Upper lobe of left lung (tissue), 6 donors: ENCODE results near the gene SDK2. TPM values are rescaled to one million over a fixed set of nuclear protein-coding genes. Genes with fewer than 3 reads are reported as not detected.

Experiments
- ATAC-seq, 2 donors: fragments of 200-7000 bp; cut with Tn5 transposase; one replicate each; pipeline ENCODE4 v1.9.1; 2022; ENCODE audit warnings: mild to moderate bottlenecking in 2 of 2, moderate library complexity in 2 of 2; ENCODE audit not compliant: low FRiP score in 2 of 2
- DNase-seq, 2 donors: peaks; one replicate each; pipeline ENCODE4 v3.0.0-alpha.2; 2019 to 2020
- H3K27ac ChIP-seq, 4 donors: fragments of 200-600 bp; sonication (generic); one replicate each; pipeline ENCODE4 v1.5.1; 2016 to 2019
- H3K27me3 ChIP-seq, 4 donors: fragments of 200-600 bp; sonication (generic); one replicate each; pipeline ENCODE4 v1.5.1; 2017 to 2019
- H3K36me3 ChIP-seq, 4 donors: fragments of 200-600 bp; sonication (generic); one replicate each; pipeline ENCODE4 v1.5.1; 2016 to 2019
- H3K4me1 ChIP-seq, 4 donors: fragments of 200-600 bp; sonication (generic); one replicate each; pipeline ENCODE4 v1.5.1; 2018 to 2019
- H3K4me3 ChIP-seq, 4 donors: fragments of 200-600 bp; sonication (generic); one replicate each; pipeline ENCODE4 v1.5.1; 2017 to 2019; ENCODE audit warnings: mild to moderate bottlenecking in 2 of 4, moderate library complexity in 1 of 4
- H3K9me3 ChIP-seq, 4 donors: fragments of 200-600 bp; sonication (generic); one replicate each; pipeline ENCODE4 v1.5.1; 2018 to 2019
- CTCF ChIP-seq, 6 experiments: fragments of 450-650 bp in 4 of 6; fragments of 200-600 bp in 2 of 6; sonication (generic) in 2 of 6; IDR thresholded peaks; one replicate each; pipeline ENCODE4 v1.5.1; 2016 to 2019; ENCODE audit warnings: antibody characterized with exemption in 6 of 6
- EP300 ChIP-seq, 4 donors: sonication (generic); formaldehyde crosslinking; IDR thresholded peaks; one replicate each; pipeline ENCODE4 v1.5.1; 2017; ENCODE audit warnings: antibody characterized with exemption in 4 of 4, control low read depth in 2 of 4
- POLR2A ChIP-seq, 4 donors: fragments of 450-650 bp; IDR thresholded peaks; one replicate each; pipeline ENCODE4 v1.5.1; 2016 to 2017; ENCODE audit warnings: antibody characterized with exemption in 4 of 4, mild to moderate bottlenecking in 2 of 4
- POLR2AphosphoS5 ChIP-seq, 2 donors: sonication (generic); formaldehyde crosslinking; IDR thresholded peaks; one replicate each; pipeline ENCODE4 v1.5.1; 2017; ENCODE audit warnings: antibody characterized with exemption in 2 of 2
- WGBS, 2 donors: methylation state at CpG; one replicate each; pipeline ENCODE4 v1.1.5; 2017 to 2018; 5-methylcytosine and 5-hydroxymethylcytosine counted together
- total RNA-seq, 6 donors: library from RNA; depleted of rRNA in 4 of 6; stranded (reverse); fragments of >200 nt in 4 of 6; gene quantifications; one replicate each; pipeline versions ENCODE4 v1.1.0 to v1.2.1, GENCODE V29; 2016 to 2021
- donor health status: DM: no; HTN: no; CAD: no; lungs with moderate emphysema.
- donor health status: DM: no; HTN: yes; CAD: no; lungs with severe emphysema.

The SDK2 gene
- total RNA-seq, 6 donors from 2014 or later = 1.2 to 7.3 (median 2.9) TPM

GRCh38 chr17:73552300-73553048, 91.8 kb downstream of the SDK2 start:
- WGBS, 2 donors = 66 to 82% methylated on average over 30 of the region's 30 CpGs
- Histone ChIP-seq H3K4me1 (peaks cover 0 to 32% (median 10%) of the 10 kb centered on the region in 4 donors), H3K4me3 (peak overlapping the region in 2 of 4 donors; percentile 14 to 29), H3K27ac (no peak overlapping the region), H3K36me3 (no peaks in the 10 kb centered on the region), H3K9me3 (no peaks in the 10 kb centered on the region), H3K27me3 (no peaks in the 10 kb centered on the region)
- peak in 1 of 2 donors; percentile 67 for DNase-seq
- ATAC-seq = peak in 1 of 2 donors; percentile 51
- TF ChIP-seq EP300 (IDR thresholded peaks at IDR 0.05) = no peak
- no peak for TF ChIP-seq POLR2A (IDR thresholded peaks at IDR 0.05)
- TF ChIP-seq CTCF (IDR thresholded peaks at IDR 0.05) = no peak
- no peak for TF ChIP-seq POLR2AphosphoS5 (IDR thresholded peaks at IDR 0.05)

GRCh38 chr17:73551759-73552158, 92.5 kb downstream of the SDK2 start:
- ATAC-seq = no peak
- Histone ChIP-seq H3K27ac (no peak overlapping the region), H3K4me1 (peaks cover 0 to 38% (median 10%) of the 10 kb centered on the region in 4 donors), H3K27me3 (no peaks in the 10 kb centered on the region), H3K9me3 (no peaks in the 10 kb centered on the region), H3K4me3 (peak overlapping the region in 2 of 4 donors; percentile 14 to 29), H3K36me3 (no peaks in the 10 kb centered on the region)
- DNase-seq = no peak
- TF ChIP-seq POLR2A (IDR thresholded peaks at IDR 0.05) (no peak), EP300 (IDR thresholded peaks at IDR 0.05) (no peak), CTCF (IDR thresholded peaks at IDR 0.05) (no peak), POLR2AphosphoS5 (IDR thresholded peaks at IDR 0.05) (no peak)
- 53 to 56% methylated on average over 5 of the region's 5 CpGs for WGBS, 2 donors

GRCh38 chr17:73551144-73551543, 93.1 kb downstream of the SDK2 start:
- H3K27ac ChIP-seq = no peak overlapping the region
- DNase-seq (peak in 1 of 2 donors; percentile 63), ATAC-seq (no peak)
- no peak overlapping the region for H3K4me3 ChIP-seq
- H3K4me1 ChIP-seq = peaks cover 0 to 39% (median 10%) of the 10 kb centered on the region in 4 donors
- no peaks in the 10 kb centered on the region for H3K36me3 ChIP-seq
- 90 to 91% methylated on average over 14 to 20 of the region's 20 CpGs for WGBS, 2 donors
- H3K9me3 ChIP-seq = no peaks in the 10 kb centered on the region
- TF ChIP-seq EP300 (IDR thresholded peaks at IDR 0.05) (no peak), POLR2A (IDR thresholded peaks at IDR 0.05) (no peak), POLR2AphosphoS5 (IDR thresholded peaks at IDR 0.05) (no peak), CTCF (IDR thresholded peaks at IDR 0.05) (no peak)
- no peaks in the 10 kb centered on the region for H3K27me3 ChIP-seq

GRCh38 chr17:73550556-73550955, 93.7 kb downstream of the SDK2 start:
- H3K36me3 ChIP-seq = no peaks in the 10 kb centered on the region
- no peak overlapping the region for H3K4me3 ChIP-seq
- no peak for ATAC-seq
- 49 to 58% methylated on average over 10 of the region's 10 CpGs for WGBS, 2 donors
- no peak overlapping the region for H3K27ac ChIP-seq
- H3K4me1 ChIP-seq = peaks cover 0 to 39% (median 10%) of the 10 kb centered on the region in 4 donors
- no peaks in the 10 kb centered on the region for H3K9me3 ChIP-seq
- TF ChIP-seq POLR2A (IDR thresholded peaks at IDR 0.05) = no peak
- no peak for TF ChIP-seq EP300 (IDR thresholded peaks at IDR 0.05)
- no peak for TF ChIP-seq POLR2AphosphoS5 (IDR thresholded peaks at IDR 0.05)
- TF ChIP-seq CTCF (IDR thresholded peaks at IDR 0.05) = no peak
- DNase-seq = peak in 1 of 2 donors; percentile 28
- no peaks in the 10 kb centered on the region for H3K27me3 ChIP-seq
